SK-N-MC (cell line): Measurements from ENCODE around the gene TRPC4AP.

ENCODE experiments used
- DNase-seq: peaks from one replicate; pipeline ENCODE4 v3.0.0-alpha.2; 2011; ENCODE audit warnings: low read depth, low spot score
- H3K27ac ChIP-seq: fragments of 200-600 bp; sonication (generic); 2 replicates; pipeline ENCODE4 v1.5.1; 2016; ENCODE audit warnings: mixed run types
- H3K36me3 ChIP-seq: fragments of 200-600 bp; sonication (generic); 2 replicates; pipeline ENCODE4 v1.6.1; 2017; ENCODE audit warnings: antibody characterized with exemption, low read length, mixed read lengths; ENCODE audit not compliant: insufficient read depth
- H3K4me3 ChIP-seq: fragments of 200-600 bp; sonication (generic); 2 replicates; pipeline ENCODE4 v1.5.1; 2016
- H3K9ac ChIP-seq: fragments of 200-600 bp; sonication (generic); 2 replicates; pipeline ENCODE4 v1.8.0; 2017; ENCODE audit warnings: mixed run types, mixed read lengths; ENCODE audit not compliant: insufficient read length
- H3K9me3 ChIP-seq: fragments of 200-600 bp; sonication (generic); 2 replicates; pipeline ENCODE4 v1.6.1; 2017; ENCODE audit warnings: low read depth, mild to moderate bottlenecking, antibody characterized with exemption, low read length, moderate library complexity, mixed read lengths
- EZH2 ChIP-seq: fragments of 200-600 bp; sonication (generic); IDR thresholded peaks from one replicate; pipeline ENCODE4 v1.6.1; 2017; ENCODE audit warnings: antibody characterized with exemption
- FOXP2 ChIP-seq: optimal IDR thresholded peaks from 2 replicates; pipeline ENCODE3; 2011; ENCODE audit warnings: mild to moderate bottlenecking, moderate library complexity; ENCODE audit not compliant: insufficient read depth; ENCODE audit errors: extremely low read length, control extremely low read depth
- POLR2AphosphoS5 ChIP-seq: IDR thresholded peaks from 2 replicates; pipeline ENCODE4 v1.6.1; 2012; ENCODE audit warnings: mild to moderate bottlenecking, low read depth, low read length, borderline replicate concordance

Gene TRPC4AP

DNA sequence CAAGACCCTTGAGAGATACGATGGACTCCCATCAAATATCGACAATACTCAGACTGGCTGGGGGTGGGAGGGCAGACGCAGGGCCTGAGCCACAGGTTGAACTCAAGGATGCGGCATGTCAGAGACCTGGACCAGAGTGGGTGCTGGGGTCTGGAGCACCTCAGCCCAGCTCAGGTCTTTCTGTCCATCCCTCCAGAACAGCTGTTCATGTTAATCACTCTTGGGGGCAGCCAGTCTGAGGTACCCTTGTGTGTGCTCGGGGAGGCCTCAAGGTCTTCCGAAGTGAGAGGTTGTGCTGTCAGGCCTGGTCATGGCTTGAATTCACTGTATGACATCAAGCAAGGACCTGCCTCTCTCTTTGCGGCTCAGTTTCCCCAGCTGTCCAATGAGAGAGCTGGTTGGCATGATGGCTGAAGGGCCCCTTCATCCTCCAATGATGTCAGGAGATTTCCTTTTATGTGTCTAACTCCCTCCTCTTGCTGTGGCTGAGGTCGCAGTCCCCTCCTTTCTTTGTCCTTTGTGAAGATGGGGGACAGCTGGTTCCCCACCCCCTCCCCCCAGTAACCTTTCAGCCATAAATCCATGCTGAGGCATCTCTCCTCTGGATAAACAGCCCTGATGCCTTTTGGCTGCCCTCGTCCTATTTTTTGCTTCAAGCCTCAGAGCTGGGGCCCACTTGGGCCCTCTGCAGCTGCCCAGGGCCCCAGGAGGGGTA is 121.6 kb downstream of the TRPC4AP start:
- no peak for DNase-seq

DNA sequence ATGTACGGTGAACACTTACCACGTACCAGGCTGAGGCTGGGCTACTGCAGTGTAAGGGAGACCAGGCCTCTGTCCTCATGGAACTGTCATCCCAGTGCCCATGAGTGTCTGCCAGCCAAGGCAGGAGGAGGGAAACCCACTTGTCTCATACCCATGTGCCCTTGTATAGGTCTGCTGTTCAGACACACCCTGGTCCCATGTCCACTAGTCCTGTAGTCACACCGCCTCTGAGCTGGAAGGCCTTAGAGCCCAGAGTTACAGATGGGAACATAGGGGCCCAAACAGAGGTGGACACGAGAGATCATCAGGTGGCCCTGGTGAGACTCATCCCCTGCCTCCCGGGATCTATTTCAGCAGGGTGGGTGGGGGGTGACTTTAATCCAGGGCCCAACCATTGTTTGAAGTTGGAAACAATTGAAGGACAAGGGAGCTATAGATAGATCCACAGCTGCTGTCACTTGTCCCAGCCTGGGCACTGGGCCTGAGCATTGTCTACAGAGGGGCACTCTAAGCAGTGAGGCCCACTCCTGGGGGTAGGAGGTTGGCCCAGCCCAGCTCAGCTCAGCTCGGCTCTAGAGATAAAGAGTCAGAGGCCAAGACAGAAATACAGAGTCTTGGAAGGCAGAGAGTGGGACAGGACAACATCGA is 122.3 kb downstream of the TRPC4AP start:
- H3K9ac ChIP-seq, result no peak overlapping the region
- TF ChIP-seq POLR2AphosphoS5 (no peak), EZH2 (no peak), FOXP2 (no peak)
- H3K27ac ChIP-seq, result no peak overlapping the region

More for the DNA sequence above, 121.6 kb downstream of the TRPC4AP start:
- Histone ChIP-seq H3K4me3 (no peak overlapping the region), H3K36me3 (no peaks in the 10 kb centered on the region), H3K27ac (no peak overlapping the region), H3K9ac (no peak overlapping the region), H3K9me3 (no peaks in the 10 kb centered on the region)
- TF ChIP-seq POLR2AphosphoS5 (no peak), EZH2 (no peak), FOXP2 (no peak)

GRCh38 chr20:34968042-34968775 is 124.4 kb downstream of the TRPC4AP start:
- H3K9ac ChIP-seq, result no peak overlapping the region
- no peak for DNase-seq
- no peak for TF ChIP-seq FOXP2
- TF ChIP-seq EZH2, result no peak
- no peak for TF ChIP-seq POLR2AphosphoS5
- H3K36me3 ChIP-seq, result no peaks in the 10 kb centered on the region
- H3K9me3 ChIP-seq, result no peaks in the 10 kb centered on the region
- H3K4me3 ChIP-seq, result no peak overlapping the region
- H3K27ac ChIP-seq, result no peak overlapping the region

More for the DNA sequence above, 122.3 kb downstream of the TRPC4AP start:
- Histone ChIP-seq H3K36me3 (no peaks in the 10 kb centered on the region), H3K9me3 (no peaks in the 10 kb centered on the region), H3K4me3 (no peak overlapping the region)
- DNase-seq, result no peak

DNA sequence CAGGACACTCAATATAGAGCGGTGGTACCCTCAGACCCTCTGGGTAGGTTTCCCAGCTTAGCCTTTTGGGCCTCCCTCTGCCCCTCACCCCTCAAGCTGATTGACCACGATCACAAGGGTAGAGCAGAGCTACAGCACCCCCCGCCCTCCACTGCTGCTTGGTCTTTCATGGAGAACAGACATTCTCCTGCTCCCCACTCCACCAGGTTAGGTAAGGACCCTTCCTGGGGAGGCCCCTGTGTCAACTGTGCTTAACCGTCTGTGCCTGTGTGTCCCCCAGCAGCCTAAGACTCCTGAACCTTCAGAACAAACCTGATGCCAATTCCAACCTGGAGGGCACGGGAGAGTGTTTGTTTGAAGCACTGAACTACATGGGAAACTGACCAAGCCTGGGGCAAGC is 125.2 kb downstream of the TRPC4AP start:
- TF ChIP-seq POLR2AphosphoS5 (no peak), EZH2 (no peak), FOXP2 (no peak)
- Histone ChIP-seq H3K27ac (no peak overlapping the region), H3K9ac (no peak overlapping the region), H3K36me3 (no peaks in the 10 kb centered on the region), H3K9me3 (no peaks in the 10 kb centered on the region), H3K4me3 (no peak overlapping the region)
- DNase-seq, result no peak

DNA sequence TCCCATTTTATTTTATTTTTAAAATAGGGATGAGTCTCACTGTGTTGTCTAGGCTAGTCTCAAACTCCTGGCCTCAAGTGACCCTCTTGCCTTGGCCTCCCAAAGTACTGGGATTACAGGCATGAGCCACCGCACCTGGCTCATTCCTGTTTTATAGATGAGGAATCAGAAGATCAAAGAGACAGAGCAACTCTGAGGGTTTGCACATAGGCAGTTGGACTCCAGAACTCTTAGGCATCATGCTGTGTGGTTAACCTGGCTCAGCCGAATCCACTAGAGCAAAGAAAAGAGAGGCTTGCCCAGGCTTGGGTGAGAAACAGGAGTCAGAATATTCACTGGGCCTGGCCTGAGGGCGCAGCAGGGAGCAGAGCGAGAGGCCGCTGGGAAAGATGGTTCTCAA is 127.6 kb downstream of the TRPC4AP start:
- Histone ChIP-seq H3K9ac (no peak overlapping the region), H3K36me3 (no peaks in the 10 kb centered on the region), H3K27ac (no peak overlapping the region), H3K9me3 (no peaks in the 10 kb centered on the region), H3K4me3 (no peak overlapping the region)
- no peak for DNase-seq
- TF ChIP-seq POLR2AphosphoS5 (no peak), EZH2 (no peak), FOXP2 (no peak)

- Histone ChIP-seq H3K9ac (no peak overlapping the region), H3K27ac (no peak overlapping the region), H3K9me3 (no peaks in the 10 kb centered on the region), H3K4me3 (no peak overlapping the region), H3K36me3 (no peaks in the 10 kb centered on the region)
- DNase-seq, result no peak
- TF ChIP-seq FOXP2, result no peak
- no peak for TF ChIP-seq POLR2AphosphoS5
- no peak for TF ChIP-seq EZH2
These were observed 128.1 kb downstream of the TRPC4AP start for GRCh38 chr20:34964486-34964885.

DNA sequence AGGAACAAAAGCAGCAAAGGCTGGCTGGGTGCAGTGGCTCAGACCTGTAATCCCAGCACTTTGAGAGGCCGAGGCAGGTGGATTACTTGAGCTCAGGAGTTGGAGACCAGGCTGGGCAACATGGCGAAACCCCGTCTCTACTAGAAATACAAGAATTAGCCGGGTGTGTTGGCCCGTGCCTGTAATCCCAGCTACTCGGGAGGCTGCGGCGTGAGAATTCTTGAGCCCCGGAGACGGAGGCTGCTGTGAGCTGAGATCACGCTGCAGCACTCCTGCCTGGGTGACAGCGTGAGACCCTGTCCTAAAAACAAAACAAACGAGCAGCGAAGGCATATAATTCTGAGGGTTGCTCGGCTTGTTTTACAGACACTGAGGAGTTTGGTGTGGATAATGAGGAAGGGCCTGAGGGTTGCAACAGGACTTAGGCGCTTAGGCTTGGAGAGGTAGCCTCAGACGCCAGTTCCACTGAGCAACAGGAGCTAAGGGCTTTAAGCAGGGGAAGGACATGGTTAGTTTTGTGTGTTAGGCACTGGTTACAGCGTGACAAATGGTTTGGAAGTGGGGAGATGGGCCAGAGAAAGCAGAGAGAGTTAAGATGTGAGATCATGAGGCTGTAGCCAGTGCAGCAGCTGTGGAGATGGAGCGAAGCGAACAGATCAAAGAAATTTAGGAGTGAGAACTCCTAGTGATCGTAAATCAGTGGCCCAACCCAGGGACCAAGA is 135.7 kb downstream of the TRPC4AP start:
- Histone ChIP-seq H3K36me3 (no peaks in the 10 kb centered on the region), H3K27ac (no peak overlapping the region), H3K9me3 (no peaks in the 10 kb centered on the region), H3K9ac (no peak overlapping the region), H3K4me3 (no peak overlapping the region)
- DNase-seq, result no peak
- TF ChIP-seq POLR2AphosphoS5 (no peak), FOXP2 (no peak), EZH2 (no peak)

- TF ChIP-seq FOXP2 (no peak), EZH2 (no peak), POLR2AphosphoS5 (no peak)
- no peak overlapping the region for H3K27ac ChIP-seq
- H3K9me3 ChIP-seq, result no peaks in the 10 kb centered on the region
- DNase-seq, result no peak
- peaks cover 5% of the 10 kb centered on the region; the same call in 1 of the 2 replicates for H3K36me3 ChIP-seq
- peak overlapping the region; percentile 87 for H3K4me3 ChIP-seq
- H3K9ac ChIP-seq, result peak overlapping the region; percentile 86
These were observed 136.6 kb downstream of the TRPC4AP start for GRCh38 chr20:34956041-34956458.
